HG03060 (cell line): ENCODE measurements around the gene AOAH.
A peak's percentile ranks its signal among the peaks of the same experiment; 100 is the strongest.

Source experiments
- ATAC-seq: cut with Tn5 transposase; IDR thresholded peaks from one replicate; pipeline ENCODE4 v1.9.1; 2021; ENCODE audit warnings: low read depth, moderate number of reproducible peaks; ENCODE audit not compliant: unreplicated experiment

Gene AOAH

DNA sequence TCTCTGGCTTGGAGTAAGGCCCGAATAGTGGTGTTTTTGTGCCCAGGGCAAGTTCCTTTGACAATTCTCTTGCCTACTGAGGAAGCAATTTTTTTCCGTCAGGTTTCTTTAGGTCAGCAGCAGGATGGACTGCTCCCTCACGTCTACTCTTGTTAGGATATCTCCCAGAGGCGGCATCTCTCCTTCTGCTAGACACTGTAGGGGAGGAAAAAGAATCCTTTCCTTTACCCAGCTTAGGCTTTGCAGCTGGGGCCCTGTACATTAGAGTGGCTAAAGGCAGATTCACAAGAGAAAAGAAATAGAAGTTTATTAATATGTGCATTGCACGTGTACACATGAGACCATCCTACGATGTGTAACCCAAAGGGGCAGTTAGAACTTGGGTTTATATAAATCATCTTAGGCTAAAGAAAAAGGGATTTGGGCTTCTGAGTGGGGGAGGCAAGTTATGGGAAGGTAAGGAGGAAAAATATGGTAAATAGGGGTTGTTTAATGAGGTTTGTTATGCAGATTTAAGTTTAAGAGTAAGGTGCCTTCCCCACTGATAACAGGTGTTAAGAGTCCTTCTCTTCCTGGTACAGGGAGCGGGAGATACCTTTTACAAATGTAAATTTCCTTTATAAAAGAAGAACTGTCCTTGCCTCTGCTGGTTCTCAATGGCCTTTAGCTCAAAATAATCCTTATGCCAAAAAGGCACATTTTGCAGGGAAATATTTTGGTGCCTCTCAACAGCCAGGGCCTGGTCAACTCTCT is 156.4 kb downstream of the AOAH start:
- ATAC-seq = no peak

DNA sequence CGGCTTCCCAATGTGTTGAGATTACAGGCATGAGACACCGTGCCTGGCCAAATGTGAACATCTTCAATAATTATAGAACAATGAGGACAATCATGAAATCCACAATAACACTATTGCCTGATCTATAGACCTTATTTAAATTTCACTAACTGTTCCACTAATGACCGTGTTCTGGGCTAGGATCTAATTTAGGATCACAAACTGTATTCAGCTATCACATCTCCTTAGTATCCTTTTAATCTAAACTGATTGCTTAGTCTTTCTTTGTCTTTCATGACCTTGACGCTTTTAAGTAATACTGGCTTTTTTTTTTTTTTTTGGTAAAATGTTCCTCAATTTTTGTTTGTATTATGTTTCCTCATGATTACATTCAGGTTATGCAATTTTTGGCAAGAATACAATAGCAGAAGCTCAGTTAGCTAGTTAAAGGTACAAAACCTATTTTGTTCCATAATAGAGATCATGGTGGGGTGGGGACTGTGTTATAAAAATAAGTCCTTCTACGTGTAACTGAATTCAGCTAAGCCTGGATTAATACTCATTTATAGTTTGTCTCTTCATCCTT is 158.4 kb downstream of the AOAH start:
- no peak for ATAC-seq

DNA sequence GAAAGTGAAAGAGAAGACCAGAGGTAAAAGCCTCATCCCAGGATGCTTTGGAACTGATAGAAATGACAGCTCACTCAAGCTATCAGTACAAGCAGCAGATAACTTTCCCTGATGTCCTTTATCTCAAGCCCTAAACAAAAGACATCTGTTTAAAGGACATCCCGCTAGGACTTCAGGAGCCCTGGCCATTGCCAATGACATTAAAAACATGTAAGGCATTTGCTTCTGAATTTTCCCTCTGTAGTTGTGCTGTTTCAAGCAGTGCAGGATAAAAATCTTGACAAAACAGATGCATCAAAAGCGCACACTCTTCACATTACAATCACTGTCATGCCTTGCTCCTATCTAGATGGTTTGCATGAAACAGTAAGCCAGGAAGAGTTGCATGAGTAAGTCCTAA is 159.8 kb downstream of the AOAH start:
- no peak for ATAC-seq

DNA sequence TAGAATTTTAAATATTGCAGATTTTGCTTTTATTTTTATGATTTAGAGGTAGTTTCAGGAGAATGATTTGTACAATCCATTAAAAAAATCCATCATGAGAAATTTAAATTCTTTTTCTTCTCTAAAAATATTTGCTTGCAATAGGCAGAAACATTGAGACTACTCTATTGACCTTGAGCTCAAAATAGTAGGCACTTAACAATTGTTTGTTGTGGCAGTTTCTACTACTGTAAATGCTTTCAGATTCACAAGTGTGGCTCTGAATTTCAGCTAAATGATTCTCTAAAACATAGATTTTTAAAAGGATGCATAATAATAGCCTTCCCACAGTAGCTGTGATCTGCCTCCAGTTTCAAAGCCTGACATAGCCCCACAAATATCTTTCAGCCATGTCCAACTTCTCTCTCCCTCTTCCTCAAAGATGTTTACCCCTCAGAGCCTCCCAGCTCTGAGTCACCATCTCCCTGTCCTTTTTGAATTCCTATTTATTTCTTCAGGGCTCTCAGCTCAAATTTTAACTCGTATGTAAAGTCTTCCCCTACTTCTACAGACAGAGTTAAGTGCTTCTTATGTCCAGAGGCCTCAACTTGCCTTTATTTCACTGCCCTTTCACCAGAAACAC is 160.5 kb downstream of the AOAH start:
- ATAC-seq = no peak

DNA sequence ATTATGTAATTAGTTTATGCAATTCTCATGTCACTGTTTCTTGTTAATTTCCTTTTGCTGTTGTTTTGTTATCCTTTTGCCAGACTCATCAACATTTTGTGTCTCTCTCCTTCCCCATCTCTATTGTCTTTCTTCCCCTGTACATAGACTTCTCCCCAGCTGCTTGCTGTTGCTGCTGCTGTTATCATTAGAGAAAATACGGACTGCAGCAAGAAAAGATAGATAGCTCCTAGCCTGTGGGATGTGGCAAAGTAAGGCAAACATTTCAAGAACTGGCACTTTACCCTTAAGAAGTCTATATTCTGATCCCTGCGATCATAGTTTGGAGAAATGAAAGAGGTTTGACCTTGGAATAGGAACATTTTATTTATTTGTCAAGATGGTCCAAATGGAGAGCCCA is 162.2 kb downstream of the AOAH start:
- ATAC-seq = no peak

DNA sequence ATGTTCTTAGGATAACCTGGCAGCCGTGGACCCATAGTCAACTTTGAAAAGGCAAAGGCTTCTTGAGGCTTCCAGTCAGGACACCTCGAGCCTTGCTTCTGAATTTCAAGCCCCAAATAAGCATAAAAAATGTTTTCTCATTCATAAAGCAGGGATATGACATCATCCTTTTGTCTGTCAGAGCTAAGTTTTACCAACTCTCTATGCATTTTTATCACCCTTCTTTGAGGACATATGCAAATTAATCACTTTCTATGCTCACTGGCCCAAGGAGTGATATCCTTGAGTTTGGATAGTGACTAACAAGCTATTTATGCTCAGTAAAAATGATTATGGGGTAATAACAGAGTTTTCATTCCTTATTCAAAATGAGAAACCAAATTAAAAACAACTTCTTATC is 175.3 kb downstream of the AOAH start:
- no peak for ATAC-seq

DNA sequence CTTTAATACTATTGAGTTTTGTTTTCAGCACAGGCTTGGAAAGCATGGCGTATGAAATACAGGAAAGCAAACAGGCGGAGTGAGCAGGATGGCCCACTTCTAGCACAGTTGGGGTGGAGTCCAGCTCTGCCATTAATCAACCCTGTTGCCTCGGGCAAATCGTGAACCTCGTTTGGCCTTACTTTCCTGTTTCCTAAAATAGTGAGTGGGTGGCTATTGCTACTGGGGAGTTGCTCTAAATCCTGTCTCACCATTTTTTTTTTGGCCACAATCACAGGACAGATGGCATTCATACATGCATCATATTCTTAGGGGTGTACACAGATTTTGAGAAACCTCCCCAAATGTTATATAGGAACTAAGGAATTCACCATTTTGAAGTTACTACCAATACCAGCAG is 176.9 kb downstream of the AOAH start:
- no peak for ATAC-seq

DNA sequence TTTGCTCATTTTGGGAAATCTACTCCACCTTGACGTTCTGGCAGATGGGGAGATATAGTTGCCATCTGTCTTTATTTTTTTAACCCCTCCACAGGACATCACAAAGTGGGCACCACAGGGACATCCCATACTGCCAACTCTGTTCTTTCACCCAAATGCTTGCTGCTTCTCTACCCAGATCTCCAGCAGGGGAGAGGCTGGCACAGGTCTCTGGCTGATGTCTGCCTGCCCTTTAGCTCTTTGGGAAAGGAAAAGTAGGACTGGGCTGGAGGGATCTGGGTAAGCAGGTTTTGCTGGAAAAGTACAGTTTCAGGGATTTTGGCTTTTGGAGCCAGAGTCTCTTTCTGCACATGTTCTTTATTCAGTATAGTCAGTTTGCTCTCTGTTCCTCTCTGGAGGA is 178.0 kb downstream of the AOAH start:
- ATAC-seq = no peak

DNA sequence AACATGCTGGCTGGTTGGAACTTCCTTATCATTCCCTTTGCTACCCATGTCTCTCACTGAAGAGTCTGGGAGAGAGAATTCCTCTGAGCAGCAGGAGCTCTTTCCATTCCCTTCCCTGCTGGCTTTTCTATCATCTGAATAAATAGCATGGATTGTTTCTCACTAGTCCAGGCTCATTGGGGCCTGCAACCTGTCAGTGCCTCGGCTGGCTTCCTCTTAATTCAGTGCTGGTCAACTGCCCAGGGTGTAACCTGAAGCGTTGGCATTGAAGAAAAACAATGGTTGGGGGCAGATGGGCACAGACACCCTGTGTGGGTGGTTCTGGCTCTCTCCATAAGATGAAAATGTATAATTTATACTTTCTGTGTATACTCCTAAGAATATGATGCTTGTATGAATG is 179.0 kb downstream of the AOAH start:
- no peak for ATAC-seq

DNA sequence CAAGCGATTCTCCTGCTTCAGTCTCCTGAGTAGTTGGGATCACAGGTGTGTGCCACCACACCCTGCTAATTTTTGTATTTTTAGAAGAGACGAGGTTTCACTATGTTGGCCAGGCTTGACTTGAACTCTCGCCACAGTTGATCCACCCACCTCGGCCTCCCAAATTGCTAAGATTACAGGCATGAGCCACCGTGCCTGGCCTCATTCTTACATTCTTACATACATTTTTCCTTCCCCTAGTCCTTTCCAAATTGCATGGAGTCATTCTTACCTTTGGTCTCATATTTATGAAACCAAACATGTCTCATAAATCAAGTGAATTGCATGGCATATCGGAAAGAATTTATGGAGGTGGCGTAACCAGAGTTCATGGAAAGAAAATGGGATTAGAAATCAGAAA is 186.2 kb downstream of the AOAH start:
- no peak for ATAC-seq

DNA sequence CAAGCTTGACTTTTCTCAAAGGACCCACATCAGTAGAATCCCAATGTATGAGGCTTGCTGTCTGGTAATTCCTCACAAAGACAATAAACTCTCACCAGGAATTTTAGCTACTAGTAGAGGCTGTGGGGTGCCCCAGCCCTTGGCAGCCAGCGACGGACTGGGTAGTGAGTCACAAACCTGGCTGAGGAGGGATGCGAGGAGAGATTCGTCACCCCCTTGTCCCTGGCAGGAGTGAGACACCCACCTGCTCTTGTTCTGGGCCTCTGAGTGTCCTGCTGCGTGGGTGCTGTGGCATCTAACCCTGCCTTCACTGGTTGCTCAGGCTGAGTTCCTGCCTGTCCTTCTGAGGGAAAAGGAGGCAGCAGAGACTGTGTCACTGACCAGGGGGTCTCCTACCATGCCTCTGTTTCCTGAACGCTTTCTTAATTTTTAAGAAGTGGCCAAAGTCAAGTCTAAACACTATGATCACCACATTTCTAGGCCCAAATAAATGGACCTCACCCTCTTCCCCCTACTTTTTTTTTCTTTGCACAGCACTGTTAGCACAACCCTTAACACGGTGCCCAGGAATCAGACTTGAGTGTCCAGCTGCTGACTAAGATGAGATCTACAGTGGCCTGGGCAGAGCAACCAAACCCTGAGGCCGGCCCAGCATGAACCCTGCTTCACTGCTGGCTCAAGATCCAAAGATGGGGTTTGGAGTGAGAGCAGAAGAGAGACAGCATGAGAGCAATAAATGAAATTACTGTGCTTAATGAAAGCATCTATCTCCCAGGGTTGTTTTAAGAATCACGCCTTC is 188.2 kb downstream of the AOAH start:
- ATAC-seq = no peak

DNA sequence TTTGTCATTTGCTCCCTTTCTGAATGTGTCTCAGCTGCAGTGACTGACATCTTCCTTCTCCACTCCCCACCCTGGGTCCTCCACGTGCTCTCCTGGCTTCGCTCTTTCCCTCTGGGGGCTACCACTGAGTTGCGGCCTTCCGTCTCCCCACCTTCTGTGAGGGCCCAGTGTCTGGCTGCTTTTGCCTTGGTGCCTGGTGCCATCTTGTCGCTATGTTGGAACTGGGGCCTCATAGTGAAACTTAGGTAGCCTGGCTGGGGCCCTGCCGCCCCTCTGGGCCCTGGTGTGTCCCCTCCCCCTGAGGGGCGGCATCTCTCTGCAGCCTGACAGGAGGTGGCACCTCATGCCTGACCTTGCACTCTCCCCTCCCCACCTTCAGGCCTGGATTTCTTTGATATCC is 190.6 kb downstream of the AOAH start:
- no peak for ATAC-seq

DNA sequence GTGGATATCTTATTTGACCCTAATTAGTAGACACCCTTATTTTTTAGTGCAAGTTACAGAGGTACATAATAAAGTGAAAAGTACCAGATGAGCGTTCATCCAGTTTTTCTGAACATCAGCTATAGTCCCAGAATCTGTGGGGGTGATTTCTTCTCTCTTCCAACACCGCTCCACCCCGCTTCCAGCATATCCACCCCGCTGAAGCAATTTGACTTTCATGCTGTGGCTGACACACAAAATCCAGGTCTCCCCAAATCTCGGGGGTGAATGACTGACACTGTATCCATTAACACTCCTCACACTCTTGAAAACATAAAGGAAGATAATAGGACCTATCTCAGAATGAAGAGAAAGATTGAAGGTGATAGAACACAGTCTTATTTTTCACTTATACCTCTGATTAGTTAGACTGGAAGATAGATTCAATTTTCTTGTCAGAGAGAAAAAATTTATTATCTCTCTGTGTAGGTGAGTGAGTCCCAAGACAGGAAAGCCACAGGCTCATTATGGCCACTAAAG is 191.3 kb downstream of the AOAH start:
- no peak for ATAC-seq

DNA sequence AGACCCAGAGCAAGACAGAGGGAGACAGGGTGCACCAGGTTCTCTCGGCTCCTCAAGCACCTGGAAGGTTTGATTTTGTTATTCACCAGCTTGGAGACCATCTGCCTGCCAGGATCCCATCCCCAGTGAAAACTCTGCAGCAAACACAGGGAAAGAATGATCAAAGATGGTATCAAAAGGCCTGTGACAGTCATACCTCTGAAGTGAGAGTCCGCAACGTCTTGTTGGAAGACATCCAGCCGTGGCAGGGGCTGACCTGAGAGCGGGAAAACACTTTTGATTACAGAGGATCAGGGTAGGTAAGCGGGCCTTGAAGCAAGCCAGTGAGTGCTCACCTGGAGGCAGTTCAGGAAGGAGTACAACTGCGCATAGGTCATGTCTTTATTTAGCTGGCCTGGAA is 192.3 kb downstream of the AOAH start:
- ATAC-seq = no peak

DNA sequence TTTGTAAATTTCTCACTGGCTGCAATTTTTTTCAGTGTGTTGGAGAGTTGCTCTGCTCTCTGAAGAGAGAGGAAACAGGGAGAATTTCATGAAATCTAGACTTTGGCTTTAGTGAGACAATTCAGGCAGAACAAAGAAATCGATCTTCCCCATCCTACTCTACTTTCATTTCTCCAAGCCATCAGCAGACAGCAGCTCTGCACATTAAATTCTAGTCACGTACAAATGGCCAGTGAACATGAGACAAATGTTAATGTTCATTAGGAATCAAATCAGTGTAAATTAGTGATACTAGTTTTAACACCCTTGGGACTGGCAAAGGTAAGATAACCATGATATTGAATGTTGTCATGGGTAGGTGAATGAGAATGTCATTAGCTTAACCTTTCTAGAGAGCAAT is 193.8 kb downstream of the AOAH start:
- ATAC-seq = no peak

DNA sequence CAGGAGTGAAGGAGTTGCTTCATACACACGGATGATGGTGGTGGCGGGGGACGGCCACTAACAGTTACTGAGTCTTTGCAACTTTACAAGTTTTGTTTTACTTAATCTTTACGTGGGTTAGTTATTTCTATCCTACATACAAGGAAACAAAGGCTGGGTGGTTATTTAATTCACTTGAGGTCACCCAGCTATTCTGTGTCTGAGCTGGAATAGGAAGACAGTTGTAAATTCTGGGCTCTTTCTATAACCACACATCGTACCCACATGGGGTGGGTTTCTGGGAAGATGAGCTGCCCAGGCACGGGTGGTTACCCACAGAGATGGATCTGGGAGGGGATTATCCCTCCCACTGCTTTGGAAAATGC is 196.8 kb downstream of the AOAH start:
- ATAC-seq = no peak

DNA sequence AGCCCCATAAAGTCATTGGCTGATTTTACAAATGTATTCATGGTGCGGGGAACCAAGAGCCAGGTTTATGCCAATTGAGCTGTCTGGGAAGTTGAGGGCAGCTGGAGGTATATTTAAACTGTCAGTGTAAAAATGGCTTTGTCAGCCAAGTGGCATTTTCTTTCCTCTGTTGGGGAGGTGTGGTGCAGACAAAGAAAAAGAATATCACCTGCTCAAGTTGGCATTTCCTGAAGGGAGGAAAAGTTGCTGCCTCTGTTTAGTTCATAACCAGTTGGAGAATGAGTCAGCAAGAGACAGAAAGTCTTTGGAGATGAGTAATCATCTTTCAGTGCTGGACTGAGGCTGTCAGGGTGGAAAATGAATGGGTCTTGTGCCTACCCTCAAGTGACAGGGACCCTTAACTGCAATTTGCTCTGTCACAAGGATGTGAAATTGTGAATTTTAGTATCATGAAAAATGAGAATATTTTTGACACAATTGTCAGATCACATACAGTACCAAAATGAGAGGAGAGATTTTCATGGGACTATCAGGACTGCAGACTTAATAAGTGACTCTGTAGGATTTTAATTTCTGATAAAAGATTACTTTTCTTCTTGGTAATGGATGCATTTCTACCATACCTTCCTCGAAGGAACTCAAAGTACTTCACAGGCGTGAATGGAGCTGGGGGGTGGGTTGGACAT is 197.3 kb downstream of the AOAH start:
- peak; percentile 79 for ATAC-seq

DNA sequence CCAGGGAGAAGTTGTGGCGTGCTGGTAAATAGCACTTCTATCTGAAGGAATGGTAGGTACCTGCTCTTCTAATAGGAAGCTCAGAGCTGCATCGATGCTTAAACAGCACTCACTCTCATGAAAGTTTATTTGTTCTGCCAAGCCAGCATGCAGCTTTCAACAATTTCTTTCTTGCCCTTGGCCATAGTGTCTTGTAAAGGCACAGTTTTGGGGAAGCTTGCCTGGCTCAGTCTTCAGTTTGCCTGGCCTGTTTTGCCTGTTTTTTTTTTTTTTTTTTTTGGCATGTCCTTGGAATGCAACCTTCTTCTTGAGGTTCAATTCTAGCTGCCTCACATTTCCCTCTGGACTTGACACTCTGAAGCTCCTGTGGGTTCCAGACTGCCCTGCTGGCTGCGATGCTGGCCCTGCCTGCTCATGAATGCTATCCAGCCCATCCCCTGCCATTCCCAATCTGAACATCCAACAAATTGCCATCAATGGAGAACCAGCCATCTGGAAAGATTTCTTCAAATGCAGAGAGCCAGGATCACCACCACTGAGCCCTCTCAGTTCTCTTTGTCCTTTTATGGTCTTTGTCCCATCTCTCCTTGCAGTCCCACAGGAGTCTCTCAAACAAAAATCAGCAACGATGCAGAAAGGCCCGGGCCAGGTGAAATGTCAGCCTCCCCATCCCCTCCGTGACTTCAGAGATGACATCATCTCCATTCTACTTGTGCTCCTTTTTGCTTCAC is 200.8 kb downstream of the AOAH start:
- no peak for ATAC-seq

DNA sequence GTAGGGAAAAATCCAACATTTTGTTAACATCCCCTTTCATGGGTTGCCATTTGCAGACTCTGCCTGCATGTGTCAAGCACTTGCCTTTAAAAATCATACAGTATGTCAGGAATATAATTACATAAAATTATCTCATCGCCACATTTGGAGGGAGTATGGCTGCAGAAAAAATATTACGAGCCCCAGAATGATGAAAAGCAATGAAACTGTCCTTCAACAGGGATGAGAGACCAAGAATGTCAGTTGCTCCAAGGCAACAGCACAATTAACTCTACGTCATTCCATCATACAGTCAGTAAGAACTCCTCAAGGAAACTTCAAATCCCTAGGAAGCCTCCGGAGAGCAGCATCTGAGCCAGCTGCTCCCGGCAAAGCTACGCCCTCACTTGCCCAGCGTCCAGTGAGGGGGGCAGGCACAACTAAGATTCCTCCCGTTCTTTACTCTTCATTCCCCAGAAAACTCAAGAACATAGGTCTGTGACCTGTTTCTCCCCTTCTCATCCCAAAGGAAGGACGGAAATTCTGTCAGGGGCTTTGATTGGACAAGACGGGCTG is 201.8 kb downstream of the AOAH start:
- ATAC-seq = no peak

DNA sequence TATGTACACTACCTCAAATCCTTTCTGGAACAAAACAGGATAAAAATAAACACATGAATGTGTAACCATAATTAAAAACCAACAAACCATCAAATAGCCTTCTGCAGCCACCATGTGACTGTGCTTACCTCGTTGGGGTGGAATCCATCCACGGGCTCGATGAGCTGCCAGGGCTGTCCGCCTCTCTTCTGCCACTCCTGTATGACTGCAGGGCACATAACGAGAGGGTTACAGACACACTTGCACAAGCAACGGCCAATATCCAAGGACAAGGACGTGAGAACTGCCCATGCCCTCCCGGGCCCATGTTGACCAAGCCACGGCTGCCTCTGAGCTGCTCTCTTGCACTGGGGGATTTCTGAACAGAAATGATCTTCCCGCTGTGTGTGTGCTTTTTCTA is 202.4 kb downstream of the AOAH start:
- ATAC-seq = no peak
